GM19035 (cell line): ENCODE measurements around the gene EPHA10.
"Not testable (repeated sequence)": the region's sequence is repeated elsewhere in the genome, so short reads cannot be mapped to it uniquely, and the experiment has no call there.

Experiments
- ATAC-seq: cut with Tn5 transposase; IDR thresholded peaks from one replicate; pipeline ENCODE4 v1.9.1; 2021; ENCODE audit not compliant: unreplicated experiment

EPHA10 gene

GRCh38 chr1:37776946-37777516 is 12.1 kb upstream of the EPHA10 start:
- ATAC-seq = no peak

GRCh38 chr1:37771440-37771839 is 6.5 kb upstream of the EPHA10 start:
- not testable (repeated sequence) for ATAC-seq

DNA sequence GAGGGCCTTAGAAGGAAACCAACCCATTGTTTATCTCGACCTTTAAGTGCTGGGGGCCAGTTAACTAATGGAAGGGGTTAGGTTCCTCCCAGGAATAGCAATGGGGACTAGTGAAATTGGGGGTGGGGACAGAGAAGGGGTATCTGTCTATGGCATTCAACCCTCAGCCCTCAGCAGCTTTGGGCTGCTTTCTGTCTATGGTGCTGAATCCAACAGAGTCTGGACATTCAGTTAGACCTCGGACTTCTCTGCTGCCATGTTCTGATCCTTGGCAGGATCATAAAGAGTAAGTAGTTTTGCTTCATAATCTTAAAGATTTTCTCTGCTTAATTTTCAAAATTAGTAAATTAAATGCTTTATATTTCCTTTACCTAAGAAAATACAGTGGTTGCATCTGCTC is 2.6 kb upstream of the EPHA10 start:
- no peak for ATAC-seq

- ATAC-seq = no peak
These were observed 1.2 kb upstream of the EPHA10 start for GRCh38 chr1:37765916-37766664.

DNA sequence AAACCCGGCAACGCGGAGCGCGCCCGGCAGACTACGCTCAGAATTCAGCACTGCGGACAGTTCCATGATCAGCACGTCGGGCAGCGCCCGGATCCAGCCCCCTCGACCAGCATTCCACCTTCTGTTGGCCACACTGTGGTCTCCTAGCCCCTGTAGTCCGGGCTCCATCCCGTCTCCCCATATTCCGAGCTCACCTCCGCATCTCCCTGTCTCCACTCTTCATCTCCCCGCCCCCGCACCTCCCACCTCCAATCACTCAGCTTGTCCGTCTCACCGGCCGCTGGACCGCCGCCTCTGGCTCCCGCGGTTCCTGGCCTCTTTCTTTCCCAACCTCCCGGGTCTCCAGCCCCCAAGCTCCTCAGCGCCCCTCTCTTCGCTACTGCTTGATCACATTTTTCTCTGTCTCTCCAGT is 500 bp downstream of the EPHA10 start:
- no peak for ATAC-seq

DNA sequence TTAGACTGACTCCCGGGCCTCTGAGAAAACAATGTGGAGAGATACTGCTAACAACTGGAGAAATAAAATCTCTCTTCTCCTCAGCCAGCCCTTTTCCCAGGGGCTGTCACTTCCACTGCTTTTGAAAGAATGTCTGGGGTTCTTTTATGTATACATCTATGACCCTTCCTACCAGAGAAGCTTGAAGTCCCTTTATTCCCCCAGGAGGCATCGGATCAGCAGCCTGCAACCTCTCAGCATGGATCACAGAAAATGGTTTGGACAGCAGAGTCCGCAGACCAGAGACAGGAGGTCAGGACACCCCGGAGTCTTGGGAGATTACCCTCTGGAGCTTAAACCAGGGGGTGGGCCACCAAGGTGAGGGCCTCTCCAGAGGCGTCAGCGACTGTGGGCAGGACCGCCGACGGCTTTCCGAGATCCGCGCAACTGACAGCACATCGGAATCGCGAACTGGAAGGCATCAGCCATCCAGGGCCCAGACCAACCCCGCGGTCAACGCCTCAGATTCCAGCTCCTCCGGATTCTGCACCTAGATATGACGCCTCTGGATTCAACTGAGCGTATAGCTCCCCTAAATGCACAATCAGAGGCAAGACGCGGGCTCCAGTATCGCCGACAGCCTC is 1.0 kb downstream of the EPHA10 start:
- ATAC-seq = no peak

DNA sequence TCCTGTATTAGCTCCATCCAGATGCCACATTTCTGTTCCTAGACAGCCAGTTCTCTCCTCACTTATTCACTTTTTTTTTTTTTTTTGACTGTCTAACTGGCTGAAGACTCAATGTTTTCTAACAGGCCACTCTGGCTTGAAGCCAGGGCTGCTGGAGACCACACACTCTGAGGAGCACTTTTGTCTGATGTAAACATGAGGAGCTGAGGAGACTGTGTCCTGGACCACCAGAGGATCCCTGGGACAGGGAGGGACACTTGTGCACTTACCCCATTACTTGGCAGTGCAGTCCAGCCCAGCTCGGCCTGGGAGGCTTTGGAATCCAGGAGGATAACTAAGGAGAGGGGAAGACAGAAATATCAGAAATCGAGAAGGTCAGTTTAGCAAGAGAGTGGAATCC is 2.4 kb downstream of the EPHA10 start:
- ATAC-seq = no peak

DNA sequence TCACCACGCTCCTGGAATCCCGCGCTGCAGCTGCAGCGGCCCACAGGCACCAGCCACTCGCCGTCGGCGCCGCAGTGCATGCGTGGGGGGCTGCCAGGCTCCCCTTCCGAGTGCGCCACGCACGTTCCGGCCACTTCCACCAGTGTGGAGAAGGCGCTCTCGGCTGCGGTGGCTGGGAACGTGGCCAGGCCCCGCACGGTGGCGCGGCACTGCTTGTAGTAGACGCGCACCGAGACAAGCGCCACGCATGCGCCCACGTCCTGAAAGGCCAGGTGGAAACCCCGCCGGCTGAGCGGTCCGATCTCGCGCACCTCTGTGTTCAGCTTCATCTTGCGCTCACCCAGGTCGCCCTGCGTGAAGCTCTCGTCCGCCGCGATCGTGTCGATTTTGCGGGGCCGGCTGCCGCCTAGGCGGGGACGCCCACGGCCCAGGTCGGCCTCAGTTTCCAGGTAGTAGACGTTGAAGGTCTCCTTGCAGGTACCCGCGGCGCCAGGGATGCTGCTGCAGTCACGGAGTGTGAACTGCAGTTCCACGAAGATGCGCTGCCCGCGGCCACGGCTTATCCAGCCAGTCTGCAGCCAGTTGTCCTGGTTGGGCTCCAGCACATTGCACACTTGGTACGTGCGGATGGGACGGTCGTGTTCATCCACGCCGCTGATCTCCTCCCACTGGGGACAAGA is 3.4 kb downstream of the EPHA10 start:
- ATAC-seq = no peak

DNA sequence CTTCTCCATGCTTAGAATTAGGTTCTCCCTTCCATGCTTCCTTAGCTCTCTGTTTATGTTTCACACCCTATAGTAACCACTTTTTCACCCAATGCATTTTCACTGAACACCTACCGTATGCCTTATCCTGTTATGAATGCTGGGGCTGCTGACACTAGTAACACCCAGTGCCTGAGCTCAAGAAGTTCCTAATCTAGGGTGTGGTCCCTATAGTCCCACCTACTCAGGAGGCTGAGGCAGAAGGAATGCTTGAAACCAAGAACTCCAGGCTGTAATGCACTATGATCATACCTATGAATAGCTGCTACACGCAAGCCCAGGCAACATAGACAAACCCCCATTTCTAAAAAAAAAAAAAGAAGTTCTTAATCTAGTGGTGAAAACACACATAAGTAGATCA is 5.5 kb downstream of the EPHA10 start:
- no peak for ATAC-seq

GRCh38 chr1:37755951-37756560 is 8.9 kb downstream of the EPHA10 start:
- no peak for ATAC-seq

DNA sequence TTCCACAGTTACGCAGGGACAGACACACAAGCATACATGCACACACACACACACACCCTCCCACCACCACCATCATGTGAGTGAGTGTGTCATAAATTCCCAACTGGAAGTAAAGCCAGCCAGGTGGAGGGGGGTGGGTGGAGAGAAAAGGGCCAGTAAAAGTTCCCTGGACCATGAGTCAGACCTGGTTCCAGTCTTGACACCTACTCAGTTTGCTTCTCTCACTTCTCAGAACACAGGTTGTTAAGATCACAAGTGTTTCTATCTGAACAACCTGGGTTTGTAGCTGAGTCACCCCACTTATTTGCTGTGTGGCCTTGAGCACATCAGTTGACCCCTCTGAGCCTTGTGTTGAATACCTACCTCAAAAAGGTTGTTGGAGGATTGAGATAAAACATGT is 9.6 kb downstream of the EPHA10 start:
- ATAC-seq = no peak

DNA sequence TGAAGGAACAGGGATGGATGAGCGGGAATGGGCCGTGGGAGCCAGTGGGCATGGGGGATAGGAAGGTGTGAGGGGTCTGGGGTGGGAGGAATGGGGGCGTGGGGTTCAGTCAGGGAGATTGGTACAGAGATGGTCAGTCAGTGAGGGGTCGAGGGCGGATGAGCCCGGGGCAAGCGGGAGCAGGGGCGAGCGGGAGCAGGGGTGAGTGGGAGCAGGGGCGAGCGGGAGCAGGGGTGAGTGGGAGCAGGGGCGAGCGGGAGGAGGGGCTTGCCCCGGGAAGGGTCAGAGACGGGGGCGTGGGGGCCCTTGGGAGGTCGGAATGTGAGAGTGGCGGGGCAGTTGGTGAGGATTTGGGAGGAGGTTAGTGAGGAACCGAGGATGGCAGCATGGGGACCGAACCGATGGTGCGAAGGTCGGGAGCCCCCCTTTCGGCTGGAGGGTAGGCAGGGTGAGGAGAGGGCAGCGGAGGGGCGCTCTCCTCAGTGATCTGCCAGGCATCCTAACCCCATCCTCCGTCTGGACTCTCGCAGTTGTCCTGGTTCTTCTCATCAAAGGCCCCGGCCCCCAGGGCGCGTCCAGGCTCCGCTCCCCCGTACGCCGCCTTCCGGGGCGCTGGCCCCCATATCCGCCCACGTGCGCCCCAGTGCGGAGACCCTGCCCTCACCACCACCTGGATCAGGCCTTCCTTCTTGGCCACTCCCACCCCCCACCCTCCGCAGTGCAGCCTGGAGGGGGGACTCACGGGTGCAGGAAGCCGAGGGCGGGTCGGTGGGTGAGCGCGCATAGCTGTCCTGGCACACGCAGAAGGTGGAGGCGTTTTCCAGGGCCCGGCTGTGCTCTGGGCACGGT is 11.2 kb downstream of the EPHA10 start:
- ATAC-seq = no peak

DNA sequence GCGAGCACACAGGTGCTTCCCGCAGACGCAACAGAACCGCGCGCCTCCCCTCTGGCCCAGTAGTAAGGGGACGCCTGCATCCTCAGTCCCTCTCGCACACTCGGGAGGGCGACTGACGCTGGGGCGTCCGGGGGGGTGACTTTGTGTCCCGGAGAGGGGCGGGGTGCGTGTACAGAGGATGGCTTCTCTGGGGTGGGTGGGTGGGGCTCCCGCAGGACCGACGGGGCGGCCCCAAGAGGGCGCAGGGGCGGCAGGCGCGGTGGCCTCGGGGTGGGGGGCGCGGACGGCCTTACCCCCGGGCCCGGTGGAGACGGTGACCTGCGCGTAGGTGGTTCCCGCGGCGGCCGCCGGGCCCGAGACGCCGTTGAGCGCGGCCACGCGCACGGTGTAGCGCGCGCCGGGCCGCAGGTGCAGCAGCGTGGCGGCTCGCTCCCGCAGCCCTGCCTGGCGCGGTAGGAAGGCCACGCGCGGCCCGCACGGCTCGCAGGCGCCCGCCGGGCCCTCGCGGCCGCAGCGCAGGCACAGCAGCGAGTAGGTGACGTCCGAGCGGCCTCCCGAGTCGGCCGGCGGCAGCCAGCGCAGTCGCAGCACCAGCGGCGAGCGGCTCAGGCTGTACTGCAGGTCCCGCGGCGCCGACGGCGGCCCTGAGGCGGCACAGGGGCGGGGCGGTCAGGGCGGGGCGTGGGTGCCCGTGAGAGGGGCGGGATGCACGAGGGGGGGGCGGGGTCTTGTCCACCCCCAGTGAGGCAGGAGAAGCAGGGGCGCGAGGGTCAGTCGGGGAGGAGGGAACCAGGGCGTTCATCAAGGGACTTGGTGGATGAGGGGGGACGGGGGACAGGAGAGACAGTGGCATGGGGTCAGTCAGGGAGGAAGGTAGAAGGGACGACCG is 12.1 kb downstream of the EPHA10 start:
- ATAC-seq = no peak

- no peak for ATAC-seq
These were observed 12.7 kb downstream of the EPHA10 start for GRCh38 chr1:37752213-37752582.

GRCh38 chr1:37748565-37748964 is 16.4 kb downstream of the EPHA10 start:
- no peak for ATAC-seq

DNA sequence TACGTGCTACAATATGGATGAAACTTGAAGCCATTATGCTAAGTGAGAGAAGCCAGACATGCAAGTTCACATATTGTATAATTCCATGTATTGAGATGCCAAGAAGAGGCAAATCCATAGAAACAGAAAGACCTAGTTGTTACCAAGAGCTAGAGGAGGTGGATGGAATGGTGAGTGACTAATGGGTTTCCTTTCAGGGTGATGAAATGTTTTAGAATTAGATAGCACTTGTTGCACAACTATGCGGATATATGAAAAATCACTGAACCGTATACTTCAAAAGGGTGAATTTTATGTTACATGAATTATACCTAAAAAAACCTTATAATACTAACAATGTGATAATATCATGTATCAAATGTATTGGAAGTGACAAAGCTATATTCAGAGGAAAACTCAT is 18.1 kb downstream of the EPHA10 start:
- no peak for ATAC-seq

- no peak for ATAC-seq
These were observed 23.3 kb downstream of the EPHA10 start for GRCh38 chr1:37741662-37742061.

GRCh38 chr1:37741130-37741529 is 23.8 kb downstream of the EPHA10 start:
- no peak for ATAC-seq

DNA sequence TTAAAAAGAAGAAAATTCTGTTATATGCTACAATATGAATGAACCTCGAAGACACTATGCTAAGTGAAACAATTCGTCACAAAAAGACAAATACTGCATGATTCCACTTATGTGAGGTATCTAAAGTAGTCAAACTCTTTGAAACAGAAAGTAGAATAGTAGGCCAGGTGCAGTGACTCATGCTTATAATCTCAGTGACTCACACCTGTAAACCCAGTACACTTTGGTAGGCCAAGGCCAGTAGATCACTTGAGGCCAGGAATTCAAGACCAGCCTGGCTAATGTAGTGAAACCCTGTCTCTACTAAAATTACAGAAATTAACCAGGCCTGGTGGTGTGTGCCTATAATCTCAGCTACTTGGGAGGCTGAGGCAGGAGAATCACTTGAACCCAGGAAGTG is 25.7 kb downstream of the EPHA10 start:
- no peak for ATAC-seq

DNA sequence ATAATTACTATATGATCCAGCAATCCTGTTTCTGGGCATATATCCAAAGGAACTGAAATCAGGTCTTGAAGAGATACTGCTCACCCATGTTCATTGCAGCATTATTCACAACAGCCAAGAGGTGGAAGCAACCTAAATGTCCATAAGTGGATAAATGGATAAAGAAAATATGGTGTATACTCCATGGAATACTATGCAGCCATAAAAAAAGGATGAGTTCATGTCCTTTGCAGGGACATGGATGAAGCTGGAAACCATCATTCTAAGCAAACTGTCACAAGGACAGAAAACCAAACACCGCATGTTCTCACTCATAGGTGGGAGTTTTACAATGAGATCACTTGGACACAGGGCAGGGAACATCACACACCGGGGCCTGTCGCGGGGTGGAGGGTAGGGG is 26.3 kb downstream of the EPHA10 start:
- not testable (repeated sequence) for ATAC-seq
